Measurements from ENCODE around the gene BBOF1. TPM values are rescaled to one million over a fixed set of nuclear protein-coding genes. Genes with fewer than 3 reads are reported as not detected.

BBOF1 gene
- total and polyA plus RNA-seq, 9 of the 15 experiments (the other 6 are each of a cell fraction or from before 2014, with no cell fraction given), result 1.3 to 4.9 (median 4.2) TPM

- Histone ChIP-seq H3K4me3 (no peak overlapping the region), H4K20me1 (replicated peaks; ENCODE audit: control insufficient read depth, insufficient read depth, low read length) (no peaks in the 10 kb centered on the region), H3K36me3 (ENCODE audit: control insufficient read depth, insufficient read depth, low read length) (no peaks in the 10 kb centered on the region), H3K9me1 (ENCODE audit: control insufficient read depth, insufficient read depth, low read length) (no peaks in the 10 kb centered on the region), H3K9ac (ENCODE audit: insufficient read depth in 1 of 2, low read depth in 2 of 2, low read length in 2 of 2) (no peak overlapping the region), H3K79me2 (ENCODE audit: control insufficient read depth, insufficient read depth, low read length) (no peaks in the 10 kb centered on the region), H3K27me3 (ENCODE audit: control insufficient read depth in 2 of 2, insufficient read depth in 2 of 2, low read length in 2 of 2) (no peaks in the 10 kb centered on the region), H2AFZ (ENCODE audit: low read depth, low read length) (peak overlapping the region; percentile 68), H3K4me2 (ENCODE audit: insufficient read depth, low read length) (no peak overlapping the region), H3K4me1 (replicated peaks in 1 of 2; ENCODE audit: control insufficient read depth in 2 of 2, insufficient read depth in 2 of 2, low read length in 2 of 2) (no peaks in the 10 kb centered on the region), H3K9me3 (replicated peaks; ENCODE audit: control insufficient read depth, insufficient read depth, low read depth, low read length) (no peaks in the 10 kb centered on the region), H3K27ac (ENCODE audit: extremely low read depth, low read depth, low read length) (no peak overlapping the region)
- in situ Hi-C loops (cut with MboI), result no loop called here
- no TSS peak for BruUV-seq (replicated peaks)
- peak; percentile 62; the same call in 2 of the 3 replicates for ATAC-seq
- intact Hi-C loops (cut with micrococcal nuclease), result no loop called here
- CTCF ChIA-PET (ENCODE audit: low intra/inter-chr PET ratio), result no interaction called here
- DNase-seq (ENCODE audit: extremely low read depth in 1 of 4, low spot score in 3 of 4), result peak in 3 of 4 experiments; percentile 12 to 45 (median 24)
- 18% methylated on average over 3 of the region's 3 CpGs for WGBS (ENCODE audit: insufficient coverage, low coverage, missing lambda C conversion rate)
- FAIRE-seq, result peak; percentile 23
- POLR2A ChIA-PET, result interaction anchor here (0.5 to 1.0 kb wide), 5 partner anchors 8 to 260 kb away, joined by 3 to 6 read pairs (median 4); no protein-coding TSS in a partner anchor
- TF ChIP-seq FUS (optimal IDR thresholded peaks at IDR 0.05; ENCODE audit: low read depth, low read length), result no peak
- TF ChIP-seq EP300 (IDR thresholded peaks at IDR 0.05; ENCODE audit: low read length), result no peak
- no peak for TF ChIP-seq MAFF (IDR thresholded peaks at IDR 0.05; ENCODE audit: low read length)
- TF ChIP-seq MED1 (CRISPR knock-in tag; IDR thresholded peaks at IDR 0.05; ENCODE audit: borderline replicate concordance), result no peak
- TF ChIP-seq FOXA1 (IDR thresholded peaks at IDR 0.05; ENCODE audit: borderline replicate concordance), result no peak
- no peak for TF ChIP-seq NCOA4 (IDR thresholded peaks at IDR 0.05; ENCODE audit: partially characterized antibody)
- TF ChIP-seq, protein P1, sequence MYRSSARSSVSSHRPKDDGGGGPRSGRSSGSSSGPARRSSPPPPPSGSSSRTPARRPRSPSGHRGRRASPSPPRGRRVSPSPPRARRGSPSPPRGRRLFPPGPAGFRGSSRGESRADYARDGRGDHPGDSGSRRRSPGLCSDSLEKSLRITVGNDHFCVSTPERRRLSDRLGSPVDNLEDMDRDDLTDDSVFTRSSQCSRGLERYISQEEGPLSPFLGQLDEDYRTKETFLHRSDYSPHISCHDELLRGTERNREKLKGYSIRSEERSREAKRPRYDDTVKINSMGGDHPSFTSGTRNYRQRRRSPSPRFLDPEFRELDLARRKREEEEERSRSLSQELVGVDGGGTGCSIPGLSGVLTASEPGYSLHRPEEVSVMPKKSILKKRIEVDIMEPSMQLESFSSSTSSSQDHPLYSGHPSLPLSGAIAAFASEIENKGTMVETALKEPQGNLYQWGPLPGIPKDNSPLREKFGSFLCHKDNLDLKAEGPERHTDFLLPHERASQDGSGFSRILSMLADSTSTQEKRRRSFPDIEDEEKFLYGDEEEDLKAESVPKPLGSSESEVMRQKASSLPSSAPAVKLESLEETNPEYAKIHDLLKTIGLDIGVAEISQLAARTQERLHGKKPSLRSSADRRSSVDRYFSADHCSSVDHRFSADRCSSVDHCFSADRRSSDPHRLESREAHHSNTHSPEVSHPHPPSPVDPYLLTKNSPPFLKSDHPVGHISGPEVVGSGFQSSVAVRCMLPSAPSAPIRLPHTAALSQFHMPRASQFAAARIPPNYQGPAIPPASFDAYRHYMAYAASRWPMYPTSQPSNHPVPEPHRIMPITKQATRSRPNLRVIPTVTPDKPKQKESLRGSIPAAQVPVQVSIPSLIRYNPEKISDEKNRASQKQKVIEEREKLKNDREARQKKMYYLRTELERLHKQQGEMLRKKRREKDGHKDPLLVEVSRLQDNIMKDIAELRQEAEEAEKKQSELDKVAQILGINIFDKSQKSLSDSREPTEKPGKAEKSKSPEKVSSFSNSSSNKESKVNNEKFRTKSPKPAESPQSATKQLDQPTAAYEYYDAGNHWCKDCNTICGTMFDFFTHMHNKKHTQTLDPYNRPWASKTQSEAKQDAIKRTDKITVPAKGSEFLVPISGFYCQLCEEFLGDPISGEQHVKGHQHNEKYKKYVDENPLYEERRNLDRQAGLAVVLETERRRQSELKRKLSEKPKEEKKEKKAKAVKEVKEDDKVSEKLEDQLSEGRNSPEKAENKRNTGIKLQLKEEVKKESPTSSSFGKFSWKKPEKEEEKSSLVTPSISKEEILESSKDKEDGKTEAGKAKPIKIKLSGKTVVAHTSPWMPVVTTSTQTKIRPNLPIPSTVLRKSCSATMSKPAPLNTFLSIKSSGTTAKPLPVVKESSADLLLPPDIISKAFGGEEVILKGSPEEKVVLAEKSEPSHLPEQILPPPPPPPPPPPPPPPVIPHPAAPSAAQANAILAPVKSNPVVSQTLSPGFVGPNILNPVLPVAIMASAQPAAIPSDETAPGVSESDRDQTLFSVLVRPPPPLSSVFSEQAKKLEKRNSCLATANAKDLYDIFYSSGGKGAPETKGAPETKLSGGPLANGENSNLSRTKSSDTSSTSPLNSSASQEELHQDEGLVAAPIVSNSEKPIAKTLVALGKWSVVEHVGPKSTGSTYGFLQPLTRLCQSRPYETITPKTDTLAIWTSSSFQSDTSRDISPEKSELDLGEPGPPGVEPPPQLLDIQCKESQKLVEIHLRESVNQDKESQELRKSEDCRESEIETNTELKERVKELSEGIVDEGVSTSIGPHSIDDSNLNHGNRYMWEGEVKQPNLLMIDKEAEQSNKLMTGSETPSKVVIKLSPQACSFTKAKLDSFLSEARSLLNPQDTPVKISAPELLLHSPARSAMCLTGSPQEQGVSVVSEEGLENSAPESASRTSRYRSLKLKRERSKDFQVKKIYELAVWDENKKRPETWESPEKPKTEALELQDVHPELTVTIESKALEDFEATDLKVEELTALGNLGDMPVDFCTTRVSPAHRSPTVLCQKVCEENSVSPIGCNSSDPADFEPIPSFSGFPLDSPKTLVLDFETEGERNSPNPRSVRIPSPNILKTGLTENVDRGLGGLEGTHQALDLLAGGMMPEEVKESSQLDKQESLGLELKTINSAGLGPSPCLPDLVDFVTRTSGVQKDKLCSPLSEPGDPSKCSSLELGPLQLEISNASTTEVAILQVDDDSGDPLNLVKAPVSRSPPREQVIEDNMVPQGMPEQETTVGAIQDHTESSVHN (IDR thresholded peaks at IDR 0.05; ENCODE audit: borderline replicate concordance in 1 of 2, low read depth in 1 of 2), result no peak
- no peak for TF ChIP-seq KHSRP (IDR thresholded peaks at IDR 0.05)
- TF ChIP-seq ZNF778 (CRISPR knock-in tag; IDR thresholded peaks at IDR 0.05), result no peak
- TF ChIP-seq JUND (IDR thresholded peaks at IDR 0.05; ENCODE audit: borderline replicate concordance, low read depth, low read length), result no peak
- TF ChIP-seq JUND (tag; IDR thresholded peaks at IDR 0.05; ENCODE audit: borderline replicate concordance, low read depth, low read length), result no peak
- TF ChIP-seq SETDB1 (IDR thresholded peaks at IDR 0.05; ENCODE audit: low read length), result no peak
- TF ChIP-seq CTCF (IDR thresholded peaks at IDR 0.05 in 2 of 3, conservative IDR thresholded peaks at IDR 0.05 in 1 of 3; ENCODE audit: insufficient read depth in 2 of 3, low read depth in 1 of 3, low read length in 3 of 3), result peak; percentile 16 to 47 (median 31); a peak in 3 of 6 replicates
- peak in 1 of 2 experiments; percentile 7; a peak in 1 of 4 replicates for TF ChIP-seq RAD21 (CRISPR knock-in tag; conservative IDR thresholded peaks at IDR 0.05 in 1 of 2, IDR thresholded peaks at IDR 0.05 in 1 of 2)
Measured at GRCh38 chr14:74048281-74048680, 29.1 kb downstream of the BBOF1 start.

Data from K562 (cell line).